ENCODE data around the gene PRXL2B. TPM values are rescaled to one million over a fixed set of nuclear protein-coding genes. Genes with fewer than 3 reads are reported as not detected.
A peak's percentile ranks its signal among the peaks of the same experiment; 100 is the strongest.
"Not testable (repeated sequence)": the region's sequence is repeated elsewhere in the genome, so short reads cannot be mapped to it uniquely, and the experiment has no call there.

The PRXL2B gene
- total RNA-seq, 1 donor from 2014 or later: 9.8 TPM

DNA sequence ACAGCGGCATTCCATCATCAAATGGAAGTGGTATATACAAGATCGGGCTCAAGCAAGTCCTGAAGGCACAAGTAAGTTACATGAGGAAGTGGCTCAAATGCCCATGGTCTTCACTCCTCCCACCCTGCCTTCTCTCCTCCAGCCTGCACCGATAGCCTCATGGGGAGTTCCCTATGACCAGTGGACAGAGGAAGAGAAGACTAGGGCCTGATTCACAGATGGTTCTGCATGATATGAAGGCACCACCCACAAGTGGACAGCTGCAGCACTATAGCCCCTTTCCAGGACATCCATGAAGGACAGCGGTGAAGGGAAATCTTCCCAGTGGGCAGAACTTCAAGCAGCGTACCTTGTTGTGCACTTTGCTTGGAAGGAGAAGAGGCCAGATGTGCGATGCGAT lies 39.2 kb downstream of the PRXL2B start:
- ATAC-seq (ENCODE audit: poor library complexity); DNase-seq: not testable (repeated sequence)
- intact Hi-C loops (cut with DNase I): loop anchor here (10.0 kb wide), 1 partner anchor 201 kb away; no protein-coding TSS in a partner anchor

DNA sequence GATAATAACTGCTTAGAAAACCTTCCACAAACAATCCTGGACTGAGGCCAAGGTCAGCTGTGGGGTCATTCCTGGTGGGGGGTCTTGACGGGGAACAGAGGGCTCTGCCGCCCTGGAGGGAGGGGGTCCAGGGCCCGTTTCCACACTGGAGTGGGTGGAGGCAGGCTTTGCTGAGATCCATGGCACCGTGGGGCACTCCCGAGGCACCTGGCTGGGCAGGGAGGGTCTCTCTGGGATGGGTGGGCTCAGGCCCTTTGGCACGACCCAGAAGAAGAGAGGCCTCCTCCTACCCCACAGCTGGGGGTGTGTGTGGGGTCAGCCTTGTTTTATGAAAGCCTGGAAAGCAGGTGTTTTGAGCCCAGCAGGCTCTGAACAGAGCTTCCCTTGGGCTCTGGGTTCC lies 41.2 kb downstream of the PRXL2B start:
- ATAC-seq (ENCODE audit: poor library complexity) (no peak), DNase-seq (peak; percentile 30)
- intact Hi-C loops (cut with DNase I): loop anchor here (10.0 kb wide), 1 partner anchor 203 kb away; no protein-coding TSS in a partner anchor

DNA sequence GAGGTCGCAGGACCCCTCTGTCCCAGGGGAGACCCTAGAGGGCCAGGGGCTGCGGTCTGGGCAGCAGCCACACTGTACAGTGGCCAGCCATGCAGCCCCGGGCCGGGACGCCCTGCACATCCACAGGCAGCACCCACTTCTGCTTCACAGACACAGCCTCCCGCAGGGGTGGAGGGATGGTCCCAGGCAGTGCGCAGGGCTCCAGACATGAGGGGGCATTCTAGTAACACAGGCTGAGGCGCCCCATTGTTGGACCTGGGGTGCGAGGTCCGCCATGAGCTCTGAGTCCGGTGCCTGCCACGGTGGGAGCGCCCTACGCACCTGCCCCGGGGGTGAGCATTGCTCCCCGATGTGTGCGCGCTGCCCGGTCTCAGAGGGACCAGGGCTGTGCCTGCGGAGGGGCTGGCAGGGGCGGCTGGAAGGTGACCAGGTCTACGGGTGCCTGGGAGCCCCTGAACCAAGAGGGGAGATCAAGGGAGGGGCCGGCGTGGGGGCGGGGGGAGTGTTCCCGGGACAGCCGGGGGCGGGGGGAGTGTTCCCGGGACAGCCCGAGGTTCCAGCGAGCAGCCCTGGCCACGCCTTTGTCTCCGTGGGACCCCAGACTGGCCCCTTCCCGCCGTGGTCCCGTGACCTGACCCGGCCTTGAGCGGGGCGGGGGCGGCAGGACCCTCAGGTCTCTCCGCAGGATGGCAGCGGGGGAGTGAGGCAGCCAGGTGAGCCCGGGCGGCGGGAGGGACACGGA lies 41.8 kb downstream of the PRXL2B start:
- DNase-seq: peak; percentile 30
- ATAC-seq (ENCODE audit: poor library complexity): no peak
- intact Hi-C loops (cut with DNase I): loop anchor here (10.0 kb wide), 1 partner anchor 204 kb away; no protein-coding TSS in a partner anchor

DNA sequence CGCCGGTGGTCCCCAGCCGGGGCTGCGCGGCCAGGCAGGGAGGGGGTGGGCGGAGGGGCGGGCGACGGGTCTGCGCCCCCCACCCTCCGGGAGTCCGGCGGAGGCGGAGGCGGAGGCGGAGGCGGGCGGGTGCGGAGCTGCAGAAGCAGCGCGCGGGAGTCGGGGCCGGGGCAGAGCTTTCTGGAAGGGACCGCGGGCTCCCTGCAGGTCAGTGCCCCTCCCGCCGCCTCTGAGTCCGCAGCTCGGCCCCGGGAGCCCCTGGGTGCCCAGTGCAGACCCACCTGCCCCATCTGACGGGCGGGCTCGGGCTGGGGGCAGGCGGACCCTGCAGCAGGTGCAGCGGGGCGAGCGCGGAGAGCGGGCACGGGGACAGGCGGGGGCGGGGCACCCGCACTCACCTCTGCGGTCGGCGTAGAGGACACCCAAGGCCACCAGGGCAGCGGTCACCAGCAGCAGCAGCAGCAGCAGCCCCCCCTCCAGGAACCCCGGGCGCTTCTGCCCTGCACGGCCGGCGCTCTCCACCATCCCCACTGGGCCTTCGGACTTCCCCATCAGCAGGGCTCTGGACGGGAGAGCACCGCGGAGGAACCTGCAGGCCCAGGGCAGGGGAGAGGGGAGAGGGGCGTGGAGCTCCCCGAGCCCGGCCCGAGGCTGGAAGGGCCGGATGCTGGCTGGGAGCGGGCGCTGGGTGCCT lies 42.5 kb downstream of the PRXL2B start:
- intact Hi-C loops (cut with DNase I): loop anchor here (10.0 kb wide), 1 partner anchor 204 kb away; no protein-coding TSS in a partner anchor
- ATAC-seq (ENCODE audit: poor library complexity): no peak
- DNase-seq: peak; percentile 24

DNA sequence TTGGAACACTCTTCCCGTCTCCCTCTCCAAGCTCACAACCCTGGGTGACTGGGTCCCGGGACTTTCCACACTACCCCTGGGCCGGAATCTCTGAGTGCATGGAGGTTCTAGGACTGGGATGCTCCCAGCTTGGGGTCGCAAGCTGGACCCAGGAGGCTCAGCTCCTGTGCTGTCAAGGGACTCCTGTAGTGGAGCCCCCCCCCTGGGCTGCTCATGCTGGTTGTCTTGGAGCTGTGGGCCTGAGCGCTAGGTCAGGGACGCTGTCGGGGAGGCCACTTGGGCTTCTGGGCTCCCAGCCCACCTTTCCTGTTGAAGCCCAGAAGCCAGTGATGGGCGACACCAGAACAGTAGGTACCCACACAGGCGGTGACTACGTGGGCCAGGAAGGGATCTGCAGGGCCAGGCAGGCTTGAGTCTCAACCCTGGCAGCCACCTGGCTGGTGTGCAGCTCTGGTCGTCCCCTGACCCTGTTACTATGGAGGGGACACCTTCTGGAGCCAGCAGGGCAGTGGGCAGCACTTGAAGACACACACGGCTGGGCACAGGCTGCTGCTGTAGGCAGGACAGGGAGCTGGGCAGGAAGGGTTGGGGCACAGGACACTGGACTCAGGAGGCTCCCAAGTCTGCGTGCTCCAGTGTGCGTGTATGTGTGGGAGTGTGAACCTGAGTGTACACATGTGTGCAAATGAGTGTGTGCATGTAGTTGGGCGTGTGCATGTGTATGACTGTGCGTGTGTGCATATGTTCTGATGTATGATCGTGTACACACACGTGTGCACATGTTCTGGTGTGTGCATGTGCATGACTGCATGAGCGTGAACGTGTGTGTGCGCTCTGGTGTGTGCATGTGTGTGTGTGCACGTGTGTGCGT lies 43.3 kb downstream of the PRXL2B start:
- ATAC-seq (ENCODE audit: poor library complexity): no peak
- intact Hi-C loops (cut with DNase I): loop anchor here (10.0 kb wide), 1 partner anchor 205 kb away; no protein-coding TSS in a partner anchor
- peak; percentile 12 for DNase-seq

DNA sequence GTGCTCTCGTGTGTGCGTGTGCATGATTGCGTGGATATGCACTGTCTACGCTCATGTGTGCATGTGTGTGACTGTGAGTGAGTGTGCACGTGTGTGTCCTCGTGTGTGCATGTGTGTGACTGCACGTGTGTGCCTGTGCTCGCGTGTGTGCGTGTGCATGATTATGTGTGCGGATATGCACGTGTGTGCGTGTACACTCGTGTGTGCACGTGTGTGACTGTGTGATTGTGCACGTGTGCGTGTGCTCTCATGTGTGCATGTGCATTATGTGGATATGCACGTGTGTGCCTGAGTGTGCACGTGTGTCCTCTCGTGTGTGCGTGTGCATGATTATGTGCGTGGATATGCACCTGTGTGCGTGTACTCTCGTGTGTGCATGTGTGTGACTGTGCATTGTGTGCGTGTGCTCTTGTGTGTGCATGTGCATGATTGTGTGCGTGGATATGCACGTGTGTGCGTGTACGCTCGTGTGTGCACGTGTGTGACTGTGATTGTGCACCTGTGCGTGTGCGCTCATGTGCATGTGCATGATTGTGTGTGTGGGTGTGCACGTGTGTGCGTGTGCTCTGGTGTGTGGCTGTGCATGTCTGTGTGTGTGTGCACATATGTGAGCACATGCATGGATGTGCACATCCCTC lies 44.0 kb downstream of the PRXL2B start:
- intact Hi-C loops (cut with DNase I): no loop called here
- ATAC-seq (ENCODE audit: poor library complexity): no peak
- no peak for DNase-seq

DNA sequence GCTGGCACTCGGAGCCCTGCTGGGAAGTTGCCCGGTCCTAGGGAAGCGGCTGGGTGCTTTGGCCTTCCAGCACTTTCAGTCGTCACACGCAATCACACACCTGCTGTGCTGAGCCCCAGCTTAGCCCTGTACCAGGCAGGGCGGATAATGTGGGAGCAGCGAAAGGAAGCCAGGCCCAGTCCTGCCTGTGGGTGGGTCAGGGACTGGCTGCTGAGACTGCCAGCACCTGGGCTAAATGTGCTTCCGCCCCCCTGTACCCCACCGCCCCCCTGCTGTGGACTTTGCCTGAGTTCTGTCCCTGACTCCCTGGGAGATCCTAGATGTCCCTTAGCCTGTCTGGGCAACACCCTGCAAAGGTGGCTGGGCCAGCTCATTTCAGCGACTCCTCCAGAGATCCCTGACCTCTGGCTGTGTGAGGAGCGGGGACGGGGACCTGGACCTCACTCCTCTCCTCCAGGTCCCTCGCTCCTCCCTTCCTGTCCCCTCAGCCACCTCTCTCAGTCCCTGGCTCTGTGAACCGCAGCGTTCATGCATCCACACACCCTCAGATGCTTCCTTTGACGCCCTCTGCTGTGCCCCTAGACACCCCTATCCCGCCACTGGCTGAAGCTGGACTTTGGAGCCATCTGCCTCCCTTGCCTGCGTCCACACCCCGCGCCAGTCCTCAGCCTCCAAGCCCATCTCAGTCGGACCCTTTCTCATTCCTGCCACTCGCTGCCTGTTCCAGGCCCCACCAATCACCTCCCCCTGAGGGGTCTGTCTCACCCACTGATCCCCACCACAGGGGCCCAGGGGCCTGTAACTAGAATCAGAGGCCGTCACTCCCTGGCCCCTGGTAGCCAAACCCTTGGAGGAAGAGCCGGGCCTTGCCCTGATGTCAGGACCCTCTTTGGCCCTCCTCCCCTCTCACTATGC lies 44.8 kb downstream of the PRXL2B start:
- DNase-seq (no peak), ATAC-seq (ENCODE audit: poor library complexity) (no peak)
- intact Hi-C loops (cut with DNase I): no loop called here

DNA sequence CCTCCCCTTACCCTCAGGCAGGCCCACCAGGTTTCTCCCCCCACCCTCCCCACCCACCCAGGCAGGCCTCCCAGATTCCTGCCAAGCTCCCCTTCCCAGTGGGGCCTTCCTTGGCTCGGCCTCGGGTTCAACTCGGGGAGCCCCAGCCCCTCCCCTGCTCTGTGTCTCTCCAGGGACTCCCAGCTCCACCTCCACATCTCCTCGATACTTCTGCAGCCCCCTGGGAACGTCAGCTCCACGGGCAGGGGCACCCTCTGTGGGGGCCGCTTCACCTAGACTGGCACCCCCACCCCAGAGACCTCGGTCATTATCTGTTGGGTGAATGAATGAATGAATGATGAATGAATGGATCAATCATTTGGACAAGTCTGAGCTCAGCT lies 45.5 kb downstream of the PRXL2B start:
- DNase-seq (no peak), ATAC-seq (ENCODE audit: poor library complexity) (no peak)
- intact Hi-C loops (cut with DNase I): no loop called here

DNA sequence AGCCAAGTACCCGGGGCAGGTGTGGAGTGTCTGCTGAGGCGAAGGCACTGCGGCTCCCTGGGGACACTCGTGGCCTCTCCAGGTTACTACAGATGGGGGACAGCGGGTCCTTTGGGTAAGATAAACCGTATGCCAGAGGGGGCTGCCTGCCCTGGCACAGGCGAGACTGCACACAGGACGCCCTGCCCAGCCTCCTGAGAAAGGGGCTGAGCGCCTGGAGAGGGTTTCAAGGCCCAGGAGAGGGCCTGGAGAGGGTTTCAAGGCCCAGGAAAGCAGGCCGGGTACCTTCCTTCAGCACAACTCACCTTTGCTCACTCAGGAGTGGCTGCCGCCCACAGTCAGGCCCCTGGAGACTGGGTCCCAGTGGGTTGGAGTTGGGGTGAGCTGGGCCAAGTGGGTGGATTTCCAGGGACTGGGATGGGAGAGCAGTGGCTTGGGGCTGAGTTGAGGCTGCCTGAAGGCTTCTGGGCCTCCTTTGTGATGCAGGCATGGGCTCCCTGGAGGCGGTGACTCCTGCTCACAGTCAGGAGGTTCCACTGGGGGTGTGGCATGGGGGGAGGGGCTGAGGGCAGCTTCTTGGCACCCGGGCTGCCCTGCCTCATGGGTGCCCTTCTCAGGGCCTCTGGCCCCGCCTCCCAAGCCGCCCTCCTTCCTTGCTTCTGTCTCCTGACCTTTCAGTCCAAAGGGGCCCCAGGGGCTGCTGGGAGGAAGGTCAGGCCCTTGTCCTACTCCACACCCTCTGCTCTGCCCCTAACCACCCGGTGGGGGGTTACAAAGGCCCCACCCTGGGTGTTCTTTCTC lies 46.2 kb downstream of the PRXL2B start, which contains the start of gene MMEL1:
Gene MMEL1 (minus strand): TSS at position 456 of the 801 bp plus-strand sequence. CDS start 3,532 bp downstream, outside the sequence.
- intact Hi-C loops (cut with DNase I): no loop called here
- ATAC-seq (ENCODE audit: poor library complexity) (no peak), DNase-seq (no peak)

DNA sequence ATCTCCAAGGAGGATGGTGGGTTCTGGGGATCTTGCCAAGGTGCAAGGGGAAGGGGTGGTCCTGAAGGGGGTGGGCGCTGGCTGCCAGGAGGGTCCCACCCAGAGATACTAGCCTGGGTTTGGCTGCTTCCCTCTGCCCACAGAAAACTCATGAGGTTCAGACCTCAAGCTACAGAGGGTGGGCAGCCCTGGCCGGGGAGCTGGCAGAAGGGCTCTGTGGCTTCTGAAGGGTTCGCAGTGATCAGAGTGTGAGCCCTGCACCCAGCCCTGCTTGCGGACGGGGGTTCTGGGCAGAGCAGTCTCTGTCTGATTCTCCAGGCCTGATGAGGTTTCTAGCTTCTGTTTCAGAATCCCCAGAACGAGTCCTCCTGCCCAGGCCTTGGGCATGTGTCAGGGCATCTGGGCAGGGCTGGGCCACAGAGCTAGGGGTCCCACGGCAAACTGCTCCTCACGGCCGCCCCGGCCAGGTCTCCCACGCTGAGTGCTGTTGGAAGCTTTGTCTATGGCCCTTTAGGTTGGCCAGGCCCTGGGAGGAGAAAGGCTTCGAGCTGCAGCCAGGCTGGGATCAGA lies 46.9 kb downstream of the PRXL2B start:
- DNase-seq: no peak
- ATAC-seq (ENCODE audit: poor library complexity): no peak
- intact Hi-C loops (cut with DNase I): no loop called here

DNA sequence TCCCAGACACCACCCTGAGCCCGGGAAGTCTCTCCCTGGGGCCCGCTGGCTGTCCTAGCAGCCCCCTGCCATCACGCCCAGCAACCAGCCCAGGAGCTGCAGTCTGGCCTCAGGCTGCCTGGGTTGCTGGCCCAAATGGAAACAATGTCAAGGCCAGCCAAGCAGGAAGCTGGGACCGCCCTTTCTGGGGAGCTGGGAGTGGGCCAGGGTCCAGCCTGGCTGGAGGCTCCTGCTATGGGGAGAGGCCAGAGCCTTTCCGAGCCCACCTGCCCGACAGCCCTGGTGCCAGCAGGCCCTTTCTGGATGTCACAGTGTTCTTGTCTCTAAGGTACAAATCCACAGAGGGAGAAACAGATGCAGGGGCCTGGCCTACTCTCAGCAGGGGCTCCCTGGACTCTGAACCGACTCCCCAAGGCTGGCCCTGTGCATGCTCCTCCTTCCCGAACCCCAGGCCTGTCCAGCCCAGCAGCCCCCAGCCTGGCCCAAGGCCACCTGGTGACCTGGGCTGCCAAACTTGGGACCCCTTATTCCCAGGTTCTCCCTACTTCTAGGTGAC lies 47.4 kb downstream of the PRXL2B start:
- DNase-seq (no peak), ATAC-seq (ENCODE audit: poor library complexity) (no peak)
- intact Hi-C loops (cut with DNase I): no loop called here

DNA sequence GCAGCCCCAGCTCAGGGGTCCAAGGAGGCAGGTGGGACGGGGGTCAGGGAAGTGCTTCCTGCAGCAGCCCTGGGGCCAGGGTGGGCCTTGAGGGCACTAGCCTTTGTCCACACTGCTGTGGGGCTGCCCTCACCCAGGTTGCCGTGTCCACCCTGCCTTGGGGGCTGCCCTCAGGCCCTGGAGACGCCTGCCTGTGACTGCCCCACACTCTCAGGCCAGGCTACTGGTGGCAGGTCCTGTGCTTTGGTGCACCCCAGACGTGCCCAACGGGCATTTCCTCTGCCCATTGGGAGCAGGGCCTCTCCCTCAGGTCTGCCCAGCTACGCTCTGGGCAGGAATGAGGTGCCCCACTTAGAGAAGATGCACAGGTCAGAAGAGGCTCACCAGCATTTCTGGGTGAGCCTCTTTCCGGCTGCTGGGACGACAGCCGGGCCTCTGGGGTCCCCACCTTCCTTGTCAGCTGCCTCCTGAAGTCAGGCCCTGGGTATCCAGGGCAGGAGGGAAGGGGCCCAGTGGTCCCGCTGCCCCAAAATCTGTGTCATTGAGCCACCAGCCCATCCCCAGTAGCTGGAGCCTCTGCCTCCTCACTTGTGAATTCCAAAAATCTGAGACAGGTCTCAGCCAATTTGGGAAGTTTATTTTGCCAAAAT lies 48.9 kb downstream of the PRXL2B start:
- peak; percentile 24 for DNase-seq
- intact Hi-C loops (cut with DNase I): no loop called here
- ATAC-seq (ENCODE audit: poor library complexity): no peak

DNA sequence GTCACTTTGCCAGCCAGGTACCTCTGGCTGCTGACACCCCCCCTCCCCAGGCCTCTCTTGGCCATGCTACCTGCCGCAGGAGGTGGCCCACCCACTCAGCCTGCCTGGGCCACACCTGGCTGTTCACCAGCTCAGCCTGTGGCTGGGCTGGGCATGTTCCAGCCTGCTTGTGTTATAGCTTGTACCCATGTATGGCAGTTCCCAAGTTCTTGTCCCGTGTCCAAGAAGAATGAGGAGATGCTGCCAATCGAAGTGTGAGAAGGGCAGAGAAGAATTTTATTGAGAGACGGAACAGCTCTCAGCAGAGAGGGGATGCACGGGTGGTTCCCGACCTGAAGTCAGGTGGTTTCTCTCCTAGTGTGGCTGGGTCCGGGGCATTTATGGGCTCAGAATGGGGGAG lies 50.2 kb downstream of the PRXL2B start:
- ATAC-seq (ENCODE audit: poor library complexity) (no peak), DNase-seq (no peak)
- intact Hi-C loops (cut with DNase I): no loop called here

DNA sequence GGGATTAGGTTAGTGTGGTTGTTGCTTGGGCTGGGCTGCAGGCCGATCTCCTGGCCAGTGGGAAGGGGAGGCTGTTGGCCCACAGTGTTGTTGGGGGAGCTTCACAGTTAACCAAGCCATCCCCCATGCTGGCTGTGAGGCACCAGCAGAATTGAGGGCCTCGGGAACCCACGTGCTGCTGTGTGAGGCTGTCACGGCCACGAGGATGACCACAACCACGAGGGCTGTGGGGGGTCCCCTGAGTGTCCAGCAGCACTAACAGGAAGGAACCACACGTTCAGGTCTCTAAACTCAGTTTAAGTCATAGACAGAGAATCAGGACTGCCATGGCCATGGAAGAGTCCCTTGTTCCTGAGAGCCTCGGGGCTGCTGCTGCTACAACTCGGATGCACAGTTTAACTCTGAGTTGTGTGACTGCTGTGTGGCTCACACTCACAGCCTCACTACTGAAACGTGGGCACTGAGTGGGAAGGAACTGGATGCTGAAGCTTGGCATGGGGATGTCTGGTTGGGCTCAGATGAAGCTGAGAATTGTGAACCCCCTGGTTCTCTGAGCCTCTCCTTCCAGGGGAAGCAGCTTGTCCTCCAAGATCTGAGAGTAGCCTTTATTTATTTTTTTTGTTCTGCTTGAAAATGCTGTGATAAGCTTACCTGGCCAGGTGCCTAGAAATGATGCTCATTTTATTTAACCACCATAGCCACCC lies 51.0 kb downstream of the PRXL2B start:
- intact Hi-C loops (cut with DNase I): no loop called here
- DNase-seq (no peak), ATAC-seq (ENCODE audit: poor library complexity) (no peak)

DNA sequence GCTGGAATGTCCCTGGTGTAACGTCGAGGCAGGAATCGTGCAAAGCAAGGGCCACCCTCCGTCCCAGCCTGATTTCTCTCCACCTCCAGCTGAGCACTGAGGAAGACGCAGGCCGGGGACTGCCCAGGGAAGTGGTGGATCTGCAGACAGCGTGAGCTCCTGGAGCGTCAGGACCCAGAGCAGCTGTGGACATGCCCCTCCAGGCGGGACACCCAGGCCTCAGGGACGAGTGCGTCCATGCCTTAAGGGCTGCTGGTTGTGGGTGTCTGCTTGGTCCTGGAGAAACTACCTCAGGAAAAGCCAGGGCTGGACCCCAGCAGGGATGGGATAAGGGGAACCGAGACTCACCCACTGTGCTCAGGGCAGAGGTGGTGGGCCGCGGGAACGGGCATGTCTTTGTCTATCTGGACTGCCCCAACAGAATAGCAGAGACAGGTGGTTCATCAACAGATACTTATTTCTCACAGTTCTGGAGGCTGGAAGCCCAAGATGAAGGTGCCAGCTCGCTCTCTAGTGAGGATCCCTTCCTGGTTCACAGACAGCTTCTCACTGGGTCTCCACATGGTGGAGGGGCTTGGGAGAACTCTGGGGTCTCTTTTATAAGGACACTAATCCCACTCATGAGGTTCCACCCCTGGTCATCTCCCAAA lies 52.0 kb downstream of the PRXL2B start:
- ATAC-seq (ENCODE audit: poor library complexity) (no peak), DNase-seq (no peak)
- intact Hi-C loops (cut with DNase I): no loop called here
